Subcutaneous abdominal adipose tissue (tissue), 5 donors: ENCODE results near the gene SYNJ2.

Source experiments
- H3K27ac ChIP-seq: one replicate; pipeline ENCODE4 v1.7.0; 2013; ENCODE audit warnings: low read depth, mild to moderate bottlenecking, inconsistent platforms, low read length, moderate library complexity
- H3K27me3 ChIP-seq, 5 donors: one replicate each; pipeline ENCODE4 v1.7.0; 2013; ENCODE audit warnings: low read length in 5 of 5, inconsistent platforms in 1 of 5; ENCODE audit not compliant: control insufficient read depth in 5 of 5, insufficient read depth in 4 of 5
- H3K36me3 ChIP-seq, 5 donors: one replicate each; pipeline ENCODE4 v1.7.0; 2013; ENCODE audit warnings: low read length in 5 of 5; ENCODE audit not compliant: control insufficient read depth in 5 of 5, insufficient read depth in 5 of 5
- H3K4me1 ChIP-seq, 5 donors: one replicate each; pipeline ENCODE4 v1.7.0; 2013; ENCODE audit warnings: low read length in 5 of 5, mild to moderate bottlenecking in 3 of 5, moderate library complexity in 1 of 5; ENCODE audit not compliant: control insufficient read depth in 5 of 5, insufficient read depth in 5 of 5
- H3K4me3 ChIP-seq, 5 donors: one replicate each; pipeline ENCODE4 v1.7.0; 2013; ENCODE audit warnings: low read length in 5 of 5, low read depth in 1 of 5
- H3K9ac ChIP-seq, 5 donors: one replicate each; pipeline ENCODE4 v1.7.0; 2013; ENCODE audit warnings: low read length in 5 of 5, mild to moderate bottlenecking in 4 of 5, moderate library complexity in 3 of 5
- H3K9me3 ChIP-seq, 5 donors: one replicate each; pipeline ENCODE4 v1.7.0; 2013; ENCODE audit warnings: low read length in 5 of 5; ENCODE audit not compliant: control insufficient read depth in 5 of 5
- donor health status: healthy.
- donor health status: healthy.
- donor health status: healthy.
- donor health status: healthy.
- donor health status: healthy.

The SYNJ2 gene

DNA sequence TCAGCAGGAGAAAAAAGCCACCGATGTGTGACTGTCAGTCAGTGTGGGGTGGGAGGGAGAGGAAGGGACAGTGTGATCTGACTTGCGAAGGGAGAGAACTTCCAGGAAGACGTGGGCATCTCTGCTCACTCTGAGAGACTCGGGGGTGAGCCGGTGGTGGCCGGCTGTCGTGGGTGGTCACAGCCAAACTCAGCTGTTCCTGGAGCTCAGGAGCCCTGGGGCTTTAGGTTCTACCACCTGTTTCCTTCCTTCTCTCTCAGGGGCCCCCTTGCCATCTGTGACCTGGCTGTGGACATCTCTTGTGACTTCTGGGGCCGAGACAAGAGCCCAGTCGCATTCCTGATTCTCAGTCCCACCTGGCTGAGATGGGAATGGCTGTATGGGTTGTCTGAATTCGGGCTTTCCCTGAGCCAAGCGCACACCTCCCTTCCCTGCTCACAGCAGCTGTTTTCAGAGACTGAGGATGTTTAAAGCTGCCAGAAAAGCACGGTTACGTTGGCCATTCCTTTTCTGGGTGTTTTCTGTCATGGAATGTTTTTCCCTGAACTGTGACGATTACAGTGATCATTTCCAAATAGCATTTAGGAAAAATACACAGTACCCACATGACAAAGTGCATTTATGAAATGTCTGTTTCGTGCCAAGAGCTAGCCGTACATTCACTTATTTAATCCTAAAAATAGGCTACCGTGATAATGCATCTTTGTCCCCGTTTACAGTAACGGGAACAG, 36.5 kb downstream of the SYNJ2 start:
- peaks cover 0 to 39% (median 0%) of the 10 kb centered on the region in 5 donors for H3K4me1 ChIP-seq
- peaks cover 0 to 5% (median 0%) of the 10 kb centered on the region in 5 donors for H3K27me3 ChIP-seq
- no peaks in the 10 kb centered on the region for H3K9me3 ChIP-seq
- no peaks in the 10 kb centered on the region for H3K36me3 ChIP-seq
- no peak overlapping the region for H3K9ac ChIP-seq
- no peak overlapping the region for H3K4me3 ChIP-seq
- H3K27ac ChIP-seq, result no peak overlapping the region

DNA sequence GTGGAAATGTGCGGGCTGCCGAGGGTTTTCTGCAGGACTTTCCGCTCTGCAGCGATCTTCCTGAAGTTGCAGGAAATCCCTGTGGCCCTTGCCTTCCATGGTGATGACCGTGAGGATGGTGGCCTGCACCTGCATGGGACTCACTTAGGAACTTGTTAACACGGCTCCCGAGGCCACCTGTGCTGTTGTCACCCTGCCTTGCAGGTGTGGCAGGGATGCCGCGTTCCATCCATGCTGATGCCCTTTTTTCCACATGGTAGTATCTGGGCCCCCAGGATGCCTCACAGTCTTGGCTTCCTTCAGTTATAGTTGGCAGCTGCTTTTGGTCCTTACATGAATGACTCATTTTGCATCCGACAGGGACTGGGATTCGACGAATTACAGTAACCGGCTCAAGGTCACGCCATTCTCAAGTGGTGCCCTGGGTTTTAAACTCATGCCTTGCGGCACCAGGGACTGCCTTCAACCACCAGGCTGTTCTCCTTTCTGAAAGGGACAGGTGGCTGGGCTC, 37.2 kb downstream of the SYNJ2 start:
- Histone ChIP-seq H3K9ac (no peak overlapping the region), H3K36me3 (no peaks in the 10 kb centered on the region), H3K9me3 (no peaks in the 10 kb centered on the region), H3K27ac (no peak overlapping the region), H3K4me3 (peak overlapping the region in 1 of 5 donors; percentile 5), H3K27me3 (peaks cover 0 to 5% (median 0%) of the 10 kb centered on the region in 5 donors), H3K4me1 (peaks cover 0 to 39% (median 0%) of the 10 kb centered on the region in 5 donors)

DNA sequence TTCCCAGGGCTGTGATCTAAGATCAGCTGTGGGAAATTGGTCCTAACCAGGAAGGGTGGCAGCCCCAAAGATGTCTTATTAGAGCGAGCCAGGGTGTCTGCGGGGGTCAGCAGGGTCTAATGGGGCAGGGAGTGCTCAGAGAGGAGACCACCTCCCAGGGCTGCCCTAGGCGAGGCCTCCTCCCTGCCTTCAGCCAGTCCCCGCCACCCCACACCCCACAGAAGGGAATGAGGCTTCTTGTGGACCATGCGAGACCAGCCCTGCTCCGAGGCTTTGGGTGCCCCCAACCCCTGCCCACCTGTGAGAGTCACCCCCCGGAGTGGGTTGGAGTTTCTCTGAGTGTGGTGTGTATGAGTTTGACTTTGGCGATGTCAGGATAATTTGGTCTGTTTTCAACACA, 37.8 kb downstream of the SYNJ2 start:
- H3K9ac ChIP-seq, result no peak overlapping the region
- no peak overlapping the region for H3K4me3 ChIP-seq
- no peaks in the 10 kb centered on the region for H3K9me3 ChIP-seq
- H3K27ac ChIP-seq, result no peak overlapping the region
- peaks cover 0 to 5% (median 0%) of the 10 kb centered on the region in 5 donors for H3K27me3 ChIP-seq
- peaks cover 0 to 39% (median 0%) of the 10 kb centered on the region in 5 donors for H3K4me1 ChIP-seq
- H3K36me3 ChIP-seq, result no peaks in the 10 kb centered on the region

DNA sequence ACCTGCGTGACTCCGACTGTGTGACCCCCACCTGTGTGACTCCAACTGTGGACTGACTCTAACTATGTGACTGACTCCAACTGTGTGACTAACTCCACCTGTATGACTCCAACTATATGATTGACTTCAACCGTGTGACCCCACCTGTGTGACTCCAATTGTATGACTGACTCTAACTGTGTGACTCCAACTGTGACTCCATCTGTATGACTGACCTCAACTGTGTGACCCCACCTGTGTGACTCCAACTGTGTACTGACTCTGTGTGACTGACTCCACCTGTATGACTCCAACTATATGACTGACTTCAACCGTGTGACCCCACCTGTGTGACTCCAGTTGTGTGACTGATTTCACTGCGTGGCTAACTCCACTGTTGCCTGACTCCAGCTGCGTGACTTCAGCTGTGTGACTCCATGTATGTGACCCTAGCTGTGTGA, 38.6 kb downstream of the SYNJ2 start:
- Histone ChIP-seq H3K27me3 (peaks cover 0 to 5% (median 0%) of the 10 kb centered on the region in 5 donors), H3K27ac (no peak overlapping the region), H3K36me3 (no peaks in the 10 kb centered on the region), H3K4me3 (no peak overlapping the region), H3K4me1 (peaks cover 0 to 39% (median 0%) of the 10 kb centered on the region in 5 donors), H3K9ac (no peak overlapping the region), H3K9me3 (no peaks in the 10 kb centered on the region)

DNA sequence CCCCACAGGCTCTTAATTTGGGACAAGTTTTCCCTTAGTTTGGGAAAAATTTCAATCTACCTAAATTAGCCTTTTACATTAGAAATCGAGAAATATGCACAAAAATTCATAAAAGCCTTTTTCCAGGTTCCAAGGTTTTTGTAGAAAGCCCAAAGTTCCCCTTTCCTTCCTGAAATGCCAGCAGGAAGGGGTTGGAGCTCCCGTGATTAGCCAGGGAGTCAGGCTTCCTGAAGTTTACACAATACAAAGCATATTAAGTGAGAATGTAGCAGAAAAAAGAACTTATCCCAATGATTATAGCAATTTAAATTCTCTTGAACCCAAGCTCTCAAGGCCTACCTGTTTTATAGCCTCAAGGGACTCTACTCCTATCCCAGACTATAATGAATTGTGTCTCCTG, 39.1 kb downstream of the SYNJ2 start:
- no peaks in the 10 kb centered on the region for H3K9me3 ChIP-seq
- peaks cover 0 to 40% (median 2%) of the 10 kb centered on the region in 5 donors for H3K4me1 ChIP-seq
- no peak overlapping the region for H3K9ac ChIP-seq
- H3K36me3 ChIP-seq, result no peaks in the 10 kb centered on the region
- peaks cover 0 to 5% (median 0%) of the 10 kb centered on the region in 5 donors for H3K27me3 ChIP-seq
- H3K4me3 ChIP-seq, result no peak overlapping the region
- no peak overlapping the region for H3K27ac ChIP-seq

DNA sequence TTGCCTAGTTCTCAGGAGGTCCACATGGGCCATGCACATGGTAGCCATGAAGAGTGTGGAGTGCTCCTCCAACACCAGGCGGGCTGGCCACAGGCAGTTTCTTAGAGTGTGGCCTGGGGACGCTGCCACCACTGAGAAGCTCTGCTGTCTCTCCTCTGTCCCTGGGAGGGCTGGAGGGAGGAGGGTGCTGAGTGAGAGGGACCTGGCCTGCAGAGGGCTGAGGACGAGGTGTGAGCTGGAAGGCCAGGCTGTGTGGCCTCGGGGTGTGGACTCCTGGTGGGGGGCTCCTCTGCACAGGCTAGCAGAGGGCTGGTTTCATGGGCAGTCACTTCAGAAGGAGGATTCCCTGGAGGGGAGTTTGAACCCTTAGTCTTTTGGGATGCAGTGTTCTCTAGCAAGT, 39.7 kb downstream of the SYNJ2 start:
- Histone ChIP-seq H3K27me3 (peaks cover 0 to 11% (median under 1%) of the 10 kb centered on the region in 5 donors), H3K27ac (no peak overlapping the region), H3K4me1 (peaks cover 3 to 46% (median 7%) of the 10 kb centered on the region in 5 donors), H3K9me3 (no peaks in the 10 kb centered on the region), H3K36me3 (no peaks in the 10 kb centered on the region), H3K9ac (no peak overlapping the region), H3K4me3 (no peak overlapping the region)

DNA sequence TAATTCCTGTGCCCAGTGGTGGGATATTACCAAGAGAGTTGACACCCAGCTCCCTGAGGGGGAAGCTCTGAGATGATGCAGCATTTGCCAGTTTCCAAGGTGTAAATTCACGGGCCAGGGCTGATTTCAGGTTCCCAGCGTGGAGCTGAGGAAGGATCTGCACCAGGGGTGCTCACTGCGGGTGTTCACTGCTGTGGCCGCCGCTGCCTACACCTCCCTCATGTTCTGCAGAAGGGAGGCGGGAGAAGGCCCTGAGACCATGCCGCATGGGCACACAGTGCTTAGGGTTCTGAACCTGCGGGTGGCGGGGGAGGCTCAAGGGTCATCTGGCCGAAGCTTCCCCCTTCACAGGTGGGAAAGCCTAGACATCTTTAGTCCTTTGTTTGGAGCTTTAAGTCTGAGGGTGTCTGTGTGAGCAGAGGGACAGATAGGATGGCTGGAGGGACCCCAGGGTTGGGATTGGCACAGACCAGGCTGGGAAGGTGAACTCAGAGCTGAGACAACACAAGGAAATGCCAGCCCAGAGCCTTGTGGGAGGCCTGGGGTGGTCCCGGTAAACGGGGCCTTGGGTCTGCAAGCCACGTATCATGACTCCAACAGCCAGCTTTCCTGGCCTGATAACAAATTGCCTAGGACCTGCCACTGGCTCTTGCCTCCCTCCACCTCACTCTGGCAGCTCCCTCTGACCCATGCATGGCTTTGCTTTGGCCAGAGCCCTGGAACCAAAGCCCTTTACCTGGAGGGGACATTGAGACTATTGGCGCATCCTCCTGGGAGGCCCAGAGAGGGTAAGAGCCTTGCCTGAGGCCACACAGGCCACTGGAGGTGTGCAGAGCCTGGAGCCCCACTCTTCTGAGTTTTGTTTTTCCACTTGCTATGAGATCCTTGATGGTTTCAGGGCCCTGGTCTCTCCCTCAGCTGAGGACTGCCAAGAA, 40.4 kb downstream of the SYNJ2 start:
- Histone ChIP-seq H3K4me3 (no peak overlapping the region), H3K27me3 (peaks cover 0 to 18% (median 3%) of the 10 kb centered on the region in 5 donors), H3K9ac (no peak overlapping the region), H3K9me3 (no peaks in the 10 kb centered on the region), H3K4me1 (peaks cover 6 to 53% (median 15%) of the 10 kb centered on the region in 5 donors), H3K36me3 (no peaks in the 10 kb centered on the region), H3K27ac (no peak overlapping the region)

DNA sequence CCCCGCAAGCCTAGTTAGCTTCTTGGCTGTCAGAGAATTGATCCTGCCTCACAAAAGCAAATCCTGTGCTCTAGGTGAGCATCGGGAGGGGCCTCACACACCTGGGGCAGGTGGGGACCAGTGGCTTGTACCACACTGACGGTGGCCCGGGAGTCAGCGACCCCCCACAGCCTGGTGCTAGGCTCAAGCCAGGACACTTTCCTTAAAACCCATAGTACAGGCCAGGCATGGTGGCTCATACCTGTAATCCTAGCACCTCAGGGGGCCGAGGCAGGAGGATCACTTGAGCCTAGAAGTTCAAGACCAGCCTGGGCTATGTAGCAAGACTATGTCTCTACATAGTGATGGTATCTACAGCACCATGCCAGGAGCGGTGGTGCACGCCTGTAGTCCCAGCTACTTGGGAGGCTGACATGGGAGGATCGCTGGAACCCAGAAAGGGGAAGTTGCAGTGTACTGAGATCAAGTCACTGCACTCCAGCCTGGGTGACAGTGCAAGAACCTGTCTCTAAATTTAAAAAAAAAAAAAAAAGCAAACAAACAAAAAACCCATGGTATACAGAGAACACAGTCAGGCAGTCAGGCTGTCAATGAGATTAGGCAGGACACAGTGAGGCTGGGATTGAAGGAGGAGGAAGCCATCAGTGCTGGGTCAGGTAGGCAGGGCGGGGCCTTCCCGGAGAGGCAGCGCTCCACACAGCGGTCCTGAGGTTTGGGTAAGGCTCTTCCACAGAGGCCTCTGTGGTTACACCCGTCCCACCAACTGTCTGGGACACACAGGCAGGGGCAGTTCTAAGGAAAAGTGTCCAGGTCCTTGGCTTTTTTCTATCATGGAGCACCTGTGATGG, 41.3 kb downstream of the SYNJ2 start:
- H3K4me3 ChIP-seq, result no peak overlapping the region
- H3K9me3 ChIP-seq, result no peaks in the 10 kb centered on the region
- H3K27ac ChIP-seq, result no peak overlapping the region
- H3K27me3 ChIP-seq, result peaks cover 0 to 18% (median 3%) of the 10 kb centered on the region in 5 donors
- peaks cover 8 to 59% (median 18%) of the 10 kb centered on the region in 5 donors for H3K4me1 ChIP-seq
- no peak overlapping the region for H3K9ac ChIP-seq
- H3K36me3 ChIP-seq, result no peaks in the 10 kb centered on the region

DNA sequence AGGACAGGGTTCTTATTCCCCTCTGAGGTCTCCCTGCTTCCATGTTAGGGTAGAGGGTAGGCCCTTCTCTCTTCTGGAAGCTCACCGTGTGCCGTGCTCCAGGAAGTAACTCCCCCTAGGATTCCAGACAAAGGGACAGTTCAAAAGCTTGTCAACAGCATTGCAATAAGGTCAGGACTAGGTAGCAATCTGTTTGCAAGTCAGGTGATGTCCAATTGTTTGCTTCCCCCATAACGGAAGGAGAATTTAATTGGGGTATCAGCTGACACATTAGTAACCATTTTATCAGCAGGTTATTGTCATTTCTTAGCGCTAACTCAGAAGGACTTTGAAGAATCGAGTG, 41.9 kb downstream of the SYNJ2 start:
- no peaks in the 10 kb centered on the region for H3K9me3 ChIP-seq
- no peak overlapping the region for H3K27ac ChIP-seq
- no peak overlapping the region for H3K4me3 ChIP-seq
- peaks cover 0 to 18% (median 3%) of the 10 kb centered on the region in 5 donors for H3K27me3 ChIP-seq
- no peak overlapping the region for H3K9ac ChIP-seq
- peaks cover 8 to 53% (median 18%) of the 10 kb centered on the region in 5 donors for H3K4me1 ChIP-seq
- H3K36me3 ChIP-seq, result no peaks in the 10 kb centered on the region
